ENCODE data around the gene MAPK14. TPM values are rescaled to one million over a fixed set of nuclear protein-coding genes. Genes with fewer than 3 reads are reported as not detected.

Gene MAPK14
- total and polyA plus RNA-seq, 9 of the 15 experiments (the other 6 are each of a cell fraction or from before 2014, with no cell fraction given), result 8.8 to 62.7 (median 35.5) TPM

- H3K79me2 ChIP-seq (ENCODE audit: control insufficient read depth, insufficient read depth, low read length), result peaks cover 23% of the 10 kb centered on the region; the same call in 2 of the 3 replicates
- no peak overlapping the region for H3K4me3 ChIP-seq
- FAIRE-seq, result no peak
- intact Hi-C loops (cut with micrococcal nuclease) (no loop called here), in situ Hi-C loops (cut with MboI) (no loop called here)
- H3K9me3 ChIP-seq (replicated peaks; ENCODE audit: control insufficient read depth, insufficient read depth, low read depth, low read length), result no peaks in the 10 kb centered on the region
- H3K36me3 ChIP-seq (ENCODE audit: control insufficient read depth, insufficient read depth, low read length), result peaks cover 39% of the 10 kb centered on the region
- H3K9me1 ChIP-seq (ENCODE audit: control insufficient read depth, insufficient read depth, low read length), result no peaks in the 10 kb centered on the region
- WGBS (ENCODE audit: insufficient coverage, low coverage, missing lambda C conversion rate), result 52% methylated on average over 2 of the region's 2 CpGs
- CTCF ChIA-PET (ENCODE audit: low intra/inter-chr PET ratio), result no interaction called here
- no TSS peak for BruUV-seq (replicated peaks)
- H3K4me1 ChIP-seq (replicated peaks in 1 of 2; ENCODE audit: control insufficient read depth in 2 of 2, insufficient read depth in 2 of 2, low read length in 2 of 2), result peaks cover 0 to 3% of the 10 kb centered on the region in 2 experiments; a peak in 1 of 5 replicates
- H3K27me3 ChIP-seq (ENCODE audit: control insufficient read depth in 2 of 2, insufficient read depth in 2 of 2, low read length in 2 of 2), result no peaks in the 10 kb centered on the region
- ATAC-seq, result no peak
- H2AFZ ChIP-seq (ENCODE audit: low read depth, low read length), result no peak overlapping the region
- H3K27ac ChIP-seq (ENCODE audit: extremely low read depth, low read depth, low read length), result no peak overlapping the region
- POLR2A ChIA-PET, result no interaction called here
- H4K20me1 ChIP-seq (replicated peaks; ENCODE audit: control insufficient read depth, insufficient read depth, low read length), result 0 out of 2 replicates have a peak, but pooled peaks cover 10% of the 10 kb centered on the region
- no peak overlapping the region for H3K4me2 ChIP-seq (ENCODE audit: insufficient read depth, low read length)
- no peak for DNase-seq (ENCODE audit: extremely low read depth in 1 of 4, low spot score in 3 of 4)
- no peak overlapping the region for H3K9ac ChIP-seq (ENCODE audit: insufficient read depth in 1 of 2, low read depth in 2 of 2, low read length in 2 of 2)
- TF ChIP-seq FOXO4 (CRISPR knock-in tag; IDR thresholded peaks at IDR 0.05), result no peak
- TF ChIP-seq ELF2 (CRISPR knock-in tag; IDR thresholded peaks at IDR 0.05), result no peak
- TF ChIP-seq ZNF436 (CRISPR knock-in tag; IDR thresholded peaks at IDR 0.05), result no peak
- no peak for TF ChIP-seq ZNF395 (CRISPR knock-in tag; IDR thresholded peaks at IDR 0.05)
- TF ChIP-seq HNRNPH1 (optimal IDR thresholded peaks at IDR 0.05; ENCODE audit: low read depth, low read length), result no peak
- no peak for TF ChIP-seq MLLT1 (IDR thresholded peaks at IDR 0.05)
- TF ChIP-seq CBFA2T2 (conservative IDR thresholded peaks at IDR 0.05), result no peak
- TF ChIP-seq ZBTB7A (IDR thresholded peaks at IDR 0.05; ENCODE audit: borderline replicate concordance, control insufficient read depth, low read depth, low read length), result no peak
- no peak for TF ChIP-seq KDM5B (IDR thresholded peaks at IDR 0.05; ENCODE audit: insufficient replicate concordance, low read depth, low read length)
- no peak for TF ChIP-seq RBM39 (optimal IDR thresholded peaks at IDR 0.05; ENCODE audit: low read depth, low read length)
- no peak for TF ChIP-seq TEAD1 (CRISPR knock-in tag; IDR thresholded peaks at IDR 0.05)
Measured at GRCh38 chr6:36054956-36055355, 27.3 kb downstream of the MAPK14 start.
